ENCODE measurements around the gene VPS51. TPM values are rescaled to one million over a fixed set of nuclear protein-coding genes. Genes with fewer than 3 reads are reported as not detected.

The VPS51 gene
- total and polyA plus RNA-seq, 2 of the 4 experiments (the other 2 are of a cell fraction), result 56.3 to 113 TPM

GRCh38 chr11:65057526-65057925 lies 38.5 kb upstream of the VPS51 start:
- no peaks in the 10 kb centered on the region for H3K4me1 ChIP-seq (ENCODE audit: control insufficient read depth, insufficient read depth, low read length)
- no peaks in the 10 kb centered on the region for H3K9me3 ChIP-seq (ENCODE audit: control insufficient read depth, insufficient read depth, low read length)
- H3K56ac ChIP-seq (ENCODE audit: extremely low read depth, insufficient read depth, low read length), result no peak overlapping the region
- H4K20me1 ChIP-seq (ENCODE audit: insufficient read depth, low read length), result no peaks in the 10 kb centered on the region
- intact Hi-C loops (cut with micrococcal nuclease) (no loop called here), dilution Hi-C loops (cut with HindIII; ENCODE audit: low sequenced_read_pairs, unreplicated experiment) (no loop called here), in situ Hi-C loops (cut with MboI; ENCODE audit: low sequenced_read_pairs) (no loop called here)
- TF ChIP-seq FOS (IDR thresholded peaks at IDR 0.05; ENCODE audit: low read depth, low read length), result no peak
- TF ChIP-seq BHLHE40 (IDR thresholded peaks at IDR 0.05; ENCODE audit: low read depth, low read length), result no peak
- TF ChIP-seq NFE2L2 (IDR thresholded peaks at IDR 0.05; ENCODE audit: low read depth, low read length), result no peak
- no TSS peak for BruUV-seq (replicated peaks)
- no peak overlapping the region for H2BK15ac ChIP-seq (ENCODE audit: low read depth, low read length)
- peaks cover 5% of the 10 kb centered on the region; the same call in 1 of the 2 replicates for H3K9me1 ChIP-seq (ENCODE audit: insufficient read depth, low read length)
- H3K23ac ChIP-seq (ENCODE audit: low read depth, low read length), result no peak overlapping the region
- H2BK20ac ChIP-seq (ENCODE audit: low read depth, low read length), result no peak overlapping the region
- no peak overlapping the region for H4K8ac ChIP-seq (ENCODE audit: low read depth in 2 of 2, low read length in 2 of 2)
- no peak overlapping the region for H3K4me2 ChIP-seq (ENCODE audit: low read depth, low read length)
- no peak overlapping the region for H2BK120ac ChIP-seq (ENCODE audit: low read depth, low read length)
- H3K27ac ChIP-seq (ENCODE audit: insufficient read depth, low read length), result no peak overlapping the region
- H4K5ac ChIP-seq (ENCODE audit: low read depth, low read length), result no peak overlapping the region
- 100% methylated on average over 1 of the region's 7 CpGs; no CpG with 5 or more reads in 1 of the 2 experiments for WGBS, 2 experiments (ENCODE audit: extremely low coverage in 2 of 2, insufficient read length in 1 of 2)
- ChIA-PET POLR2A (ENCODE audit: unreplicated experiment) (no interaction called here), CTCF (interaction anchor here (1.0 kb wide), 1 partner anchor 14 kb away, joined by 3 read pairs; no protein-coding TSS in a partner anchor)
- H2AFZ ChIP-seq (replicated peaks; ENCODE audit: low read length, poor library complexity), result no peak overlapping the region
- peaks cover 24% of the 10 kb centered on the region; the same call in 1 of the 2 replicates for H3K27me3 ChIP-seq (ENCODE audit: control insufficient read depth, insufficient read depth, low read length)
- no peak overlapping the region for H3K4ac ChIP-seq (ENCODE audit: low read depth, low read length)
- H3K4me3 ChIP-seq (ENCODE audit: insufficient read depth, low read depth, low read length), result no peak overlapping the region
- no peak overlapping the region for H2AK9ac ChIP-seq (replicated peaks; ENCODE audit: low read depth, low read length, poor library complexity)
- DNase-seq, result no peak
- no peak overlapping the region for H3K18ac ChIP-seq (ENCODE audit: low read depth, low read length)
- no peak overlapping the region for H4K91ac ChIP-seq (ENCODE audit: insufficient read depth, low read depth, low read length)
- ATAC-seq (ENCODE audit: low read depth), result no peak
- H2BK5ac ChIP-seq (ENCODE audit: low read depth, low read length, poor library complexity, severe bottlenecking), result no peak overlapping the region
- H3K36me3 ChIP-seq (ENCODE audit: control insufficient read depth, insufficient read depth, low read length), result no peaks in the 10 kb centered on the region
- H3K14ac ChIP-seq (replicated peaks; ENCODE audit: low read depth, low read length), result no peak overlapping the region
- no peak overlapping the region for H2AK5ac ChIP-seq (ENCODE audit: low read depth, low read length)
- H3K79me1 ChIP-seq (ENCODE audit: low read depth in 1 of 2, low read length in 2 of 2), result no peaks in the 10 kb centered on the region
- no peak overlapping the region for H3K9ac ChIP-seq (ENCODE audit: low read depth, low read length)

Data from IMR-90 (cell line).